RWPE1 (cell line): ENCODE data around the gene WNT9A.

Experiments
- CTCF ChIA-PET: fragments of 350-600 bp; sonication (Branson Sonifier 250); formaldehyde crosslinking; extraction: SDS; loops from one replicate; lab custom pipeline; 2021; lab: Yijun Ruan, JAX
- POLR2A ChIA-PET: fragments of 400-600 bp; formaldehyde crosslinking; extraction: SDS; loops from one replicate; lab custom pipeline; 2020; ENCODE audit warnings: antibody characterized with exemption; ENCODE audit not compliant: low non-redundant PET; lab: Yijun Ruan, JAX
- DNase-seq: peaks from one replicate; pipeline ENCODE4 v3.0.0; 2012; ENCODE audit warnings: low spot score
- H3K27ac ChIP-seq: fragments of 450-650 bp; 2 replicates; pipeline ENCODE4 v1.5.1; 2017
- CTCF ChIP-seq: fragments of 450-650 bp; conservative IDR thresholded peaks from 2 replicates; pipeline ENCODE4 v1.5.1; 2017; ENCODE audit warnings: low read depth, mild to moderate bottlenecking

Gene WNT9A

GRCh38 chr1:227890451-227891222 is 57.1 kb downstream of the WNT9A start:
- no peak for TF ChIP-seq CTCF
- ChIA-PET CTCF (interaction anchor here (0.7 to 0.9 kb wide), 2 partner anchors 52 to 1579 kb away, joined by 3 to 4 read pairs; no protein-coding TSS in a partner anchor), POLR2A (no interaction called here)
- H3K27ac ChIP-seq = no peak overlapping the region
- no peak for DNase-seq

- CTCF ChIA-PET = interaction anchor here (0.7 to 0.9 kb wide), 2 partner anchors 51 to 1578 kb away, joined by 3 to 4 read pairs; no protein-coding TSS in a partner anchor
- POLR2A ChIA-PET = no interaction called here
- DNase-seq = no peak
- H3K27ac ChIP-seq = no peak overlapping the region
- TF ChIP-seq CTCF = no peak
These were observed 57.8 kb downstream of the WNT9A start for GRCh38 chr1:227889863-227890405.

- no peak overlapping the region for H3K27ac ChIP-seq
- DNase-seq = no peak
- no peak for TF ChIP-seq CTCF
- CTCF ChIA-PET = no interaction called here
- POLR2A ChIA-PET = no interaction called here
These were observed 58.5 kb downstream of the WNT9A start for GRCh38 chr1:227889047-227889862.

GRCh38 chr1:227888404-227889046 is 59.2 kb downstream of the WNT9A start:
- peak overlapping the region; percentile 92; the same call in 1 of the 2 replicates for H3K27ac ChIP-seq
- ChIA-PET CTCF (no interaction called here), POLR2A (no interaction called here)
- no peak for DNase-seq
- no peak for TF ChIP-seq CTCF

- POLR2A ChIA-PET = no interaction called here
- H3K27ac ChIP-seq = peak overlapping the region; percentile 92
- TF ChIP-seq CTCF = no peak
- DNase-seq = no peak
- CTCF ChIA-PET = interaction anchor here (0.6 kb wide), 1 partner anchor 10 kb away, joined by 3 read pairs; no protein-coding TSS in a partner anchor
These were observed 59.9 kb downstream of the WNT9A start for GRCh38 chr1:227887697-227888403.
